ENCODE results near the gene SELENOO.

The SELENOO gene

DNA sequence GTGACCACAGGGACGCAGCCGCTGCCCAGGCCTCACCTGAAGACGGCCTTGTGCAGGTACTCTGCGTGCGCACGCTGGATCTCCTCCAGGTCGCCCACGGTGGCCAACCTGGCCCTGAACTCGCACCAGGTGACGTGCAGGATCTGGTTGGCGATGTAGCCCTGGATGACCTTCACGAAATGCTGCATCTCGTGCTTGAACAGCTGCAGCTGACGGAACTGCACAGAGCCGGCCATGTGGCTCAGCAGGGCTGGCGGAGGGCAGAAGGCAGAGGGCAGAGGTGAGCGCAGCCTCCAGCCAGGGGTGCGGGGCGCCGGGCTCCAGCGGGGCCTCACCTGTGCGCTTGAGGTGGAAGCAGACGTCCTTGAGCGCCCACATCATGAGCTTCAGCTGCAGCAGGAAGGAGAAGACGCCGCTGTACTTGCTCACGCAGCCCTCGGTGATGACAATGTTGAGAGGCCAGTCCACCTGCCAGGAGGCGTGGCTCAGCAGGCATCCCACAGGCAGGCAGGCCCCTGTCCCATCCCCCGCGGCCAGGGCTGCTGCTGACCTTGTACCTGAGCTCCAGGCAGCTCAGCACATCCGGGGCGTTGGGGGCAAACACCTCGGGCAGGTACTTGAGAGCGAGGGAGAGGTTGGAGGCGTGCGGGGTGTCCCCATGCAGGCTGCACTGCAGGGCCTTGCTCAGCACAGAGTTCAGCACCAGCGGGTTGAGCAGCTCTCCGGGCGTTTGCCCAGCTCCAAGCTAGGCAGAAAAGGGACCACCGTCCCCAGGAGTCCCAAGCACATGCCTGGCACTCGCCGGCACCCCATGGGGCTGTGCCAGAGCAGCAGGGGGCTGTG is 17.6 kb downstream of the SELENOO start:
- no peak for DNase-seq

DNA sequence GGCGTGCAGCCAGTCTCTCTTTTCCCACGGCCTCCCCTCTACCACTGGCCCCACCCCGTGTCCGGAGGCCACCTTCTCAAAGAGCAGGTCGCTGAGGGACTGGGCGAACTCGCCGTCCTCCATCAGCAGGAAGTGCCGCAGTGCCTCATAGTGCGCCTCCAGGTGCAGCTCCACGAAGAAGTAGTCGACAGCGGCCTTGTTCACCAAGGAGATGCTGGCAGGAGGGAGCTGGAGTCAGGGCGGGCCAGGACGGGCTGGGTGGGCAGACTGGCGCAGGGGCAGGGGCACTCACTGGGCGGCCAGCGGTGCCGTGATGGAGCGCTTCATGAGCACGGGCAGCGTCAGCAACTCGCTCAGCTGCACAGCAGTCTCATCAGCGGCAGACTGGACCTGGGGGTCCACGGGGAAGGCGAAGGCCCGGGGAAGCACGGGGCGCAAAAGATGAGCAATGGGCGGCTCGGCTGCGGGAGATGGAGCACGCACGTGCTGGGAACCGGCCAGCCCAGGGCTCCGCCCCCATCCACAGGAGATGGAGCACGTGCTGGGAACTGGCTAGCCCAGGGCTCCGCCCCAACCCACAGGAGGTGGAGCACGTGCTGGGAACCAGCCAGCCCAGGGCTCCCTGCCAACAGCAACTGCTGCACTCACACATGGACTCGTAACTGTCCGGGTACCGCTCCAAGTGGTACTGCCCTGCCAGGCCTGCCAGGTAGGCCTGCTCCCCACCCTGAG is 18.4 kb downstream of the SELENOO start:
- no peak for DNase-seq

DNA sequence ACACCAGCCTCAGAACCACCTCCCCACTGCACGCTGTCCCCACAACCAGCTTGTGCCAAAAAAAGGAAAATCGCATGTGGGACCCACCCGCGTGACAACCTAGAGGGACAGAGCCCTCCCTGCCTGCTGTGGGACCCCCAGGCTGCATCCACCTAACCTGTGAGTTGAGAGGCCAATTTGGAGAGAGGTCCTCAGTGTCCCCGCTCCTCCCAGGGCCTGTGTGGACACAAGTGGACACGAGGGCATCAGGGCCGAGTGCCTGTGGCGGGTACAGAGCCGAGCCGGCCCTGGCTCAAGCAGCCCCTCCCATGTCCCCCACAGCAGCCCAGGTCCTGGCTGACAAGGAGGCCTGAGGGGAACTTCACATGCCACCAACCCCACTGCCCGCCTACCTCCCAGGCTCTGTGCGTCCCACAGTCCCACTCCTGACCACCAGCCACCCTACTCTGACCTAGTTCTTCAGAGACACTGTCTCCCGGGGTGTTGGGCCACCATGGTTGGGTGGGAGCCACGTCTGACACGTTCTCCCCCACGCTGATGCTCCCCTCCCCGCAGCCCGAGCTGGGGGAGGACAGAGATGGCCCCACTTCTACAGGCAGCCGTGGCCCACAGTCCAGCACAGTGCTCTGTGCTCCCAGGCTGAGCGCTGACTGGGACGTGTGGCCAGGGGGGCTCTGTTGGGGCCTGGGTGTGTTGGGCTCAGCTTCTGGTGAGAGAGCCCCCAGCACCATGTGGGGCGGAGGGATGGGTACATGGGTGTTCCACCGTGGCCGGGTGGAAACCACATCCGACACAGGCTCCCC is 19.2 kb downstream of the SELENOO start:
- no peak for DNase-seq

DNA sequence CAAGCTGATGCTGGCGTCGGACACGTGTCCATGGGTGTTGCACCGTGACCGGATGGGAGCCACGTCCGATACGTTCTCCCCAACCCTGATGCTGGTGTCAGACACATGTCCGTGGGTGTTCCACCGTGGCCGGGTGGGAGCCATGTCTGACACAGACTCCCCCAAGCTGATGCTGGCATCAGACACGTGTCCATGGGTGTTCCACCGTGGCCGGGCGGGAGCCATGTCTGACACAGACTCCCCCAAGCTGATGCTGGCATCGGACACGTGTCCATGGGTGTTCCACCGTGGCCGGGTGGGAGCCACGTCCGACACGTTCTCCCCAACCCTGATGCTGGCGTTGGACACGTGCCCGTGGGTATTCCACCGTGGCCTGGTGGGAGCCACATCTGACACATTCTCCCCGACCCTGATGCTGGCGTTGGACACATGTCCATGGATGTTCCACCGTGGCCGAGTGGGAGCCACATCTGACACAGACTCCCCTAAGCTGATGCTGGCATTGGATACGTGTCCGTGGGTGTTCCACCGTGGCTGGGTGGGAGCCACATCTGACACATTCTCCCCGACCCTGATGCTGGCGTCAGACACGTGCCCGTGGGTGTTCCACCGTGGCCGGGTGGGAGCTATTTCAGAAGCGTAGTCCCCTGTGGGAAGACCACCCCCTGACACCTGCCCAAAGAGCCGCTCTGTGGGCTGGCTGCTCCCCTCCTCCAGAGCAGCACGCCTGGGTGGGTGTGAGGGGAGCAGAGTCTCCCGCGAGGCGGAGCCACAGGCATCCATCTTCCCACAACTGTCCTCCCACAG is 20.0 kb downstream of the SELENOO start:
- DNase-seq = no peak

DNA sequence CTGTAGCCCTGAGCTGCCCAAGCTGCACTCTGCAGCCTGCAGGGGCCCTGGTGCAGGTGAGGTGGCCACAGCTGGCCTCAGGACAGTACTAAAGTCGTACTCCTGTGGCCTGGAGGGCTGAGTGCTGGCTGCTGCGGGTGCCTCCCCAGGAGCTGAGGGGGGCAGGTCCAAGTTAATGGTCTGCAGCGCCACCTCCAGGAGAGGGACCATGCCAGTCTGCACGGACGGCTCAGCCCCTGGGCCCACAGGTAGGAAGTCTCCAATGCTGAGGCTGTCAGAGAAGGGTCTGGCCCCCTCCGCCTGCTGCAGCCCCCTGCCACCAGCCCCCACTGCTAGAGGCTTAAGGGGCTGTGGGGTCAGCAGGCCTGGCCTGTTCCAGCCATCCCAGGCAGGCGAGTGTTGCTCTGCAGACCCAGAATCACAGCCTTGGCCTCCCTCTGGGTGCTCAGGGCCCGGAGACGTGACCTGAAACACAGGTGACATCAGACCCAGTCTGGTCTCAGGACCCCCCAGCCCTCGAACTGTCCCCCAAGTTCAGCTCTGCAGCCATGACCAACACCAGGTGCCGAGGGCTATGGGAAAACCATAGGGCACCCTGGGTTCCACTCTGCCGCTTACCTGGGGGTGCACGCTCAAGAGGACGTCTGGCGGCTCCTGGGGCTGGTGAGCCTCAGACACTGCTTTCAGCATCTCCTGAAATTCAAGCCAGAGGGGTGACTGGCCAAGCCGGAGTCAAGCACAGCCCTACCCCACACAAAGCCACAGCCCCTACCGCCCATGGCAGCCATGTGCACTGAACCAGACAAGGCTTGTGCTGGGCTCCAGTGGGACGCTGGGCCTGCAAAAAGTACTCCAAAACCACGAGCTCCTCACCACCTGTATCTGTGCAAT is 20.8 kb downstream of the SELENOO start:
- no peak for DNase-seq

DNA sequence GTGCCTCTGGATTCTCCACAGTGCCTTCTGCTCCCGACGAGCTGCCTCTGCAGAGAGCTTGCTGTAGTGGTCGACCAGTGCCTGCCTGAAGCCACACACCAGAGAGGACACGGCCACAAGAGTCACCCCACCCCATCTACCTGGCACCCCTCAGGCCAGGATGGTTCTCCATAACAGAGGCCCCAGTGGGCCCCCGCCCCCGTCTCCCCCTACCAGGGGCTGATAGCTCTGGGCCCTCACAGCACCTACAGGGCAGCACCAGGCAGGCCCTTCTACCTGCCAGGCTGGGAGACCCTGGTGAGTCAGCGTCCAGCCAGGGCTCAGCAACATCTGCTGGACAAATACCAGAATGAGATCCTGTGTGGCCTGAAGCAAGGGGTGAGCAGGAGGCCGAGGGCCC is 21.7 kb downstream of the SELENOO start:
- DNase-seq = no peak

DNA sequence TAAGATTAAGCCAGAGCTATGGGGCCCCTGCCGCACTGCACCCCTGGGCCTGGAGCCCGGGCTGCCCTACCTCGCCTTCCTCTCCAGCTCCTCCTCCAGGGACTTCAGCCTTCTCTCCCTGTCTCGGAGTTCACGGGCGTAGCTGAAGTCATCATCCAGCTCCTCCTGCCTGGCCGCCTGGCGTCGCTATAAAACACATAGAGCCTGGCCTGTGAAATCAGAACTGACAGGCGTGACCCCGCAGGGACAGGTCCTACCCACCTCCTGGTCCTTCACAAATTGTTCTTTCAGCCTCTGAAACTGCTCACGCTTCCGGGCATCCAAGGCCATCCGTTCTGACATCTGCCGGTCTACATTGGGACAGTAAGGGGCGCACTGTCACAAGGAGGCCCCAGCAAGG is 23.3 kb downstream of the SELENOO start:
- no peak for DNase-seq

DNA sequence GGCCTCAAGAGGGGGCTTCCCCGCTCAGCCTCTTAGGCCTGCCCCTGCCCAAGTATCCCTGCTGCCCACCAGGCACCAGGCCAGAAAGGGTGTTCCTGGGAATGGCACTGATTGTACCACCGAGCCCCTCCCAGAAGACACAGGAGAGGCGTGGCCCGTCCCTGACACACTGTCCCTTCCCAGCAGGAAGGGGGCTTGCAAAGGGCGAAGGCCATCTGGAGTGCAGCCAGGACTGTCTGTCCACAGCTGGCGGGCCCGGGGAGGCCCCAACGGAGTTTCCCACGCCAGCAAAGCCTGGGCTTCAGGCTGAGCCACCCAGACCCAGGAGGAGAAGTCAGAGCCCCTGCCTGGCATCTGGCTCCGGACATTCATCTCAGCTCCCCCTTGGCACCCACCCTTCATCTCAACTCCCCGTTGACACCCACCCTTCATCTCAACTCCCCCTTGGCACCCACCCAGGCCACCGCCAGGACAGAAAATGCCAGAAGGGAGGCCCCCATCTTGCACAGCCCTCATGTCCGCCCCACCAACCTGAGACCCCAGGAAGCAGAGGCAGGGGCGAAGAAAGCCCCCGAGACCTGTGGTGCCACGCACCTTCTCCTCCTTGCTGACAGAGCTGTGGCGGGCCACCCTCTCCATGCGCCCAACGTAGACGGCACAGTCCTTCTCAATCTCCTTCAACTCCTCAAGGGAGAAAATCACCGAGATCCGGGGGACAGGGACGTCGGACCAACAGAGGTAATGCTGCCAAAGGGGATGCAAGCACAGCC is 24.6 kb downstream of the SELENOO start:
- no peak for DNase-seq

DNA sequence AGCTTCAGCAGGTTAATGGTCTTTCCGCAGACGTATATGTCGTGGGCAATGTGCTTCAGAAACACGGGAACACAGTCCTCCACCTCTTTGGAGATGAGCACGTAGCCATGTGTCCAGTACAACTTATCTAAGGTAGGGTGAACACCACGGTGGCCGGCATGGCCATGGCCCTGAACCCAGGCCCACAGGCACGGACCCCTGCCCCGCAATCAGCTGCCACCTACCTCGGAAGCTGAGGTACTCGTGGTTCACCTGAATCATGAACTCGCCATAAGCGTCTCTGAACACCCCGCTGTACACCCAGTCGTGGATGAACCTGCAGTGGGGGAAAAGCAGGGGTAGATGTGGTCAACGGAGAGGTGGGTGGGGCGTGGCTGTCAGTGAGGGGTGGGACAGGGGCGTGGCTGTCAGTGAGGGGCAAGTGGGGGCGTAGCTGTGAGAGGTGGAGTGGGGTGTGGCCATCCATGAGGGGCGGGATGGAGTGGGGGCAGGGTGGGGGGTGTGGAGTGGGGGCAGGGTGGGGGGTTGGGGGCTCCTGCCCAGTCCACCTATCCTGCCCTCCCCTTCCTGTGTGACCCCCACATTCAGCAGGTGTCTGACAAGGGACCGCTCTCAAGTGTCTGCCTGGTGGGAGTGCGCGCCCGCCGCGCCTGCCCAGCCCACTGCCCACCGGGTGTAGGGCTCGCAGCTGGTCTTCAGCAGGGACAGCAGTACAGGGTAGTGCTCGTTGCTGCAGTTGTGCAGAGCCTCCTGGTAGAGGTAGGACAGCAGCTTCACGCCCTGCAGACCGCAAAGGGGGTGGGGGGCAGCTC is 25.5 kb downstream of the SELENOO start:
- DNase-seq = no peak

DNA sequence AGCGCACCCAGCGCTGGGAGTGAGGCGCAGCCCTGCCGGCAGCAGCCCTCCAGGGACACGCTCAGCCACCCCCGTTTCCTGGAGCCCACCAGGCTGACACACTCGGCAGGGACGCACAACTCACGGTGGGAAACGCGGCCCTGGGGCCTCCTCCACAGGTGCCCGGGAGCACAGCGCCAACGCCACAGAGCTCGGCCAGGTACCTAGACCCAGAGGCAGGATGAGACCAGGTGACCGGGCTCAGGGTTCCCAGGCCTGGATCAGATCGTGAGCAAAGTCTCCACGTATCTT is 26.0 kb downstream of the SELENOO start:
- DNase-seq = no peak

DNA sequence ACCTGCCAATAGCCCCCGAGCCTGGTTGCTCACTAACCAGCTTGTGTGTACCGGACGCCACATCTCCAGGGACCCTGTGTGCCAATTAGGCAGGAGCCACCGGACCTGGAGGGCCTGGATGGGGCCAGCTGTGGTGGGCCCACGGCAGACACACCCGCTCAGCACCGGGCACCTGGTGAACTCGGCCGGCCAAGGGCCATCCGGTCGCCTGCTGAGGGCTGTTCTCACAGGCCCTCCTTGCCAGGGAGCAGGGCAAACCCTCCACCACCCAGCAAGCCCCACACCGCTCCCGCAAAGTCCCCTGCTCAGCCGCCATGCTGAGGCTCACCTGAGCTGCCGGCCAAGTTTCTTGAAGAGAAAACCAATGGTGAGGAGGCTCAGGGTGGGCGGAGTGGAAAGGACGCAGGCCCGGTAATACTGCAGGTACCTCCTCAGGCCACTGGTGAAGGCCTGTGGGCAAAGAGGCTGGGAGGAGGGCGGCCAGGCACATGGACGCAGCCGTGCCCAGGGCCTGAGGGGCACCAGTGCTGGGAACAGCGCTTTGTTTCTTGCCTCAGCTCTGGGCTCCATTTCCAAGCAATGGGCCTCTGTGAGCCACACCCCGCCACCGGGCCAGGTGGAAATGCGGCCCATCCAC is 26.9 kb downstream of the SELENOO start:
- no peak for DNase-seq

DNA sequence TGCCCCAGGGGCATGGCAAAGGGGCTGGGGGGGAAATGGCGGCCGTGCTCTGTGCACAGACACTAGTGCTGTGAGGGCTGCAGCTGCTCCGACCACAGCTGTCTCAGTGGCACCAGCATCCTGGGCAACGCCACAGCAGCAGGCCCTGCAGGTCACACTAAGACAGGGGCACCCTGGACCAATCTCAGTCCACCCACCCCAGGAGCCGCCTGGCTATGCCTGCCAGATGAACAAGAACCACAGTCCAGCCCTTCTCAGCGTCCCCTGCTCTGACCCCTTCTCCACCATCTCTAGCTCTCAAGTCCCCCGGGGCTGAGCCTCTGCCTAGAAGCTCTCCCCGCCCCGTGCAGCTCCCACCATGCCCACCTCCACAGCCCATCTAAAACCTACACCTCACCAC is 27.6 kb downstream of the SELENOO start:
- no peak for DNase-seq

DNA sequence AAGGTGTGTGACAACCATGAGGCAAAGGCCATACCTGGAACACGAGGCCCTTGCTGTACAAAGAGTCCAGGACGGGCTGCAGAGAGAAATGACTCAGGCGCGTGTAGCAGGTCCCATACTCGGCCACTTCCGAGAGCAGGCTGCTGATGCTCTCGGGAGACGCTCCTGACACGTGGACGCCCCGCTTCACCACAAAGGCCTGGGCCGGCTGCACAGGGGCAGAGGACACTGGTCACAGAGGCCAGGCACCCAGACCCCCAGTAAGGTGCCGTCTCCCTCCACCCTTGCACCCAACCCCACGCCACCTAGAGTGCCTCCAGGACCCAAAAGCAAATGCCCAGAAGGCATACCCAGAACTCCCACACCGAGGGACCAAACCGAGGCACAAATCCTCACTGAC is 28.6 kb downstream of the SELENOO start:
- no peak for DNase-seq

DNA sequence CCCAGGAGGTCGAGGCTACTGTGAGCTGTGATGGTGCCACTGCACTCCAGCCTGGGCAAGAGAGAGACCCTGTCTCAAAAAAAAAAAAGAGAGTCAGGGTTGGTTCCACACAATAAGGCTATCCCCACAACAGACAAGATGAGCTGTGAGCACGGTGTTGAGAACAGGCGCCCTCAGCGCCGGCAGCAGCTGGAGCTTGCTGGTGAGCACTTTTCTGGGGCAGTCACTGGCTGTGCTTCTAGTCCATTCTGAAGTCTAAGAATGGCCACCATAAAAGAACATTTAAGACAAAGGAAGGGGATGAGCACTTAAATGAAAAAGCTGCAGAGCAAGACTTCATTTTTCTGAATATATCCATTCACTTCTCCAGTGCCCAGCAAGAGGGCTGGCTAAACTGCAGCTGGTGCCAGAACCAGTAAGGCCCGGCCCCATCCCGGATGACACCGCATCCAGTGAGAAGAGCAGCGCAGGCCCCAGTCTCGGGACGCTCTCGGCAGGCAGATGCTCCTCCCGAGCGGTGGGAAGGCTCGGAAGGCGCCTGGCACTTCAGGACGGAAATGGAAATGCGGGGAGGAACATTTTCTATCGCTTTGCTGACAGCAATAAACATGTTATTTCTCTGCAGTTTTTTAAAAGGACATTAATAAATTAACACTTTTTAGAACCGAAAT is 31.8 kb downstream of the SELENOO start:
- DNase-seq = no peak

DNA sequence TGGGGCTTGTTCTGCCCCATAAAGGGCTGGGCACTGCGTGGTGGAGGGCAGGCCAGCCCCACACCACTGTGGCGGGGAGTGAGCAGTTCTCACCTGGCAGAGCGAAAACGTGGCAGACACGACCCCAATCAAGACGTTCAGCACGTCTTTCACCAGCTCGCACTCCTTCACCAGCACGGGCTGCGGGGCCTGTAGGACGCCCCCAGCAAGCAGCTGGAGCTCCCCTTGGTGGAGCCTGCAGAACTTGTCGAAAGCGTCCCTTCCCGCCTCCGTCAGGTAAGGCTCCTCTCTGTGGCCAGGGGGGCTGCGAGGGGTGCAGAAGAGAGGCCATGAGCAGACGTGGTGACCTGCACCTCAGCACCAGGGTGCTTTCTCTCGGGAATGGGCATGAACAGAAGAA is 32.4 kb downstream of the SELENOO start:
- DNase-seq = no peak

DNA sequence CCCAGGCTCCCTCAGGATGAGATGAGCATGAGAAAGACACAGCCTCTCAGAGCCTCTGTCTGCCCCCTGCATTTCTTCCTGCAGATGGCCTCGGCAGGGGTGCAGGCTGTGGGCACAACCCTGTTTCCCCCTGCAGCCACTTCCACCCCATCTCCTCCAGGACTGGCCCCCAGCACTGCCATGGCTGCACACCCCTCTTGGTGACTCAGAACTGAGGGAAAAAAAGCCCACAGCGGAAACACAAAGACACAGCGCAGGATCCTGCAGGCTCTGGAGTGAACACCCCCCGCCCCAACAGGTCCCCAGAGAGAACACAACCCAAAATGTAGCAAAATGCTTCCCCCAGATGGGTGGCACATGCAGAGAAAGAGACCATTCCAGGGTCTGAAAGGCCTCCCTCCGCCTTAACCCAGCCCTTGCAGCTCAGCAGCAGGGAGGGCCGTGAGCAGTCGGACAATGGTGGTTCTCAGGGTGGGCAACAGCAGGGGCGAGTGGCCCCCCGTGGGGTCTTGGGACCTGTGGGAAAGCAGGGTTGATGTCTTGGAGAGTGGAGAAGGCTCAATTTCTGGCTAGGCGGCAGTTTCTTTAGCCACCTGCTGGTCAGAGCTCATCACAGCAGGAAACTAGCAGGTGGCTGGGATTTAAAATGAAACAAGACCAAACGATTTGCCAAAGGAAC is 36.1 kb downstream of the SELENOO start:
- DNase-seq = no peak

DNA sequence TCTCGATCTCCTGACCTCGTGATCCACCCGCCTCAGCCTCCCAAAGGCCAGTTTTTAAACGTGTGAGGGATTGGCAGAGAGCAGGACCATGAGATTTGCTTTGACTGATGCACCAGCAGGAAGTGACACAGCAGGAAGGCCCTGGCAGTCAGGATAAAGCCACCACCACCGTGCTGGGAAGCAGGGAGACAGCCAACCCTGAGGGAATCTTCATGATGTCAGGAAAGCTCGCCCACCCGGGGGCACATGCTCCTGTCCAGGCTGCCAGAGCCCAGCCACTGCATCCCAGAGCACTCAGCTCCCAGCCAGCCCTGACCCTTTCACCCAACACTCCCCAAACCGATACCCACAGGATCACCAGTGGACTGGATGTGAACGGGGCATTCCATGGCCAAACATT is 37.9 kb downstream of the SELENOO start:
- no peak for DNase-seq

DNA sequence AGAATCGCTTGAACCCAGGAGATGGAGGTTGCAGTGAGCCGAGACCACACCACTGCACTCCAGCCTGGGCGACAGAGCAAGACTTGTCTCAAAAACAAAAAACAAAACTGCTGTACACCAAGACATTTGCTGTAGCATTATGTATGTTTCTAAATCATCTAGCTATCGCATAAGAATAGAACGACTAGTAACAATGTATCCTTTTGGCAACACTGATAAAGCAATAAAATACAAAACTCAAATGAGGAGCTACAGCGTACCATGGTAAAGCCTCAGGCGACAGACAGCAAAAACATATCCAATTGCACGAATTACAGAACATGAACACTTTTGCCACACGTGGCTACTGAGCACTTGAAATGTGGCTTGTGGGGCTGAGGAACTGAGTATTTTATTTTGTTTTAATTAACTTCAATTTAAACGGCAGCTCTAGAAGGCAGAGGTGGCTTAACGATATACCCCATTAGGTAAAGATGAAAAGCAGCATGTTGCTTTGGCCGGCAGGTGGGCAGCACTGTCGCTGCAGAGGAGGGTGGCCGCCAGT is 41.7 kb downstream of the SELENOO start:
- DNase-seq = no peak

All from CD4-positive, alpha-beta T cell treated with Interleukin-15 for 1 hour (primary cell).